ENCODE measurements around the gene DENND11.

DENND11 gene

GRCh38 chr7:141702047-141702567 is at the start of gene DENND11:
Gene DENND11, minus strand, starts transcription at chr7:141702166. Its CDS starts 13 bp downstream, at chr7:141702153.
- in situ Hi-C loops (cut with MboI; ENCODE audit: low sequenced_read_pairs), result no loop called here

GRCh38 chr7:141748396-141748795 is 46.4 kb upstream of the DENND11 start:
- in situ Hi-C loops (cut with MboI; ENCODE audit: low sequenced_read_pairs), result no loop called here

- in situ Hi-C loops (cut with MboI; ENCODE audit: low sequenced_read_pairs), result no loop called here
These were observed 42.2 kb upstream of the DENND11 start for GRCh38 chr7:141744131-141744530.

- in situ Hi-C loops (cut with MboI; ENCODE audit: low sequenced_read_pairs), result no loop called here
These were observed 40.3 kb upstream of the DENND11 start for GRCh38 chr7:141742229-141742628.

GRCh38 chr7:141739250-141739649 is 37.3 kb upstream of the DENND11 start:
- in situ Hi-C loops (cut with MboI; ENCODE audit: low sequenced_read_pairs), result no loop called here

- in situ Hi-C loops (cut with MboI; ENCODE audit: low sequenced_read_pairs), result no loop called here
These were observed 36.6 kb upstream of the DENND11 start for GRCh38 chr7:141738592-141739013.

- in situ Hi-C loops (cut with MboI; ENCODE audit: low sequenced_read_pairs), result no loop called here
These were observed 36.0 kb upstream of the DENND11 start, which contains the start of gene SSBP1 for GRCh38 chr7:141737836-141738591. Gene SSBP1, plus strand, starts transcription at chr7:141738358. Its CDS starts 809 bp downstream, at chr7:141739167.

- in situ Hi-C loops (cut with MboI; ENCODE audit: low sequenced_read_pairs), result no loop called here
These were observed 35.3 kb upstream of the DENND11 start for GRCh38 chr7:141737118-141737835.

GRCh38 chr7:141731476-141732149 is 29.6 kb upstream of the DENND11 start:
- in situ Hi-C loops (cut with MboI; ENCODE audit: low sequenced_read_pairs), result no loop called here

GRCh38 chr7:141729020-141729419 is 27.1 kb upstream of the DENND11 start:
- in situ Hi-C loops (cut with MboI; ENCODE audit: low sequenced_read_pairs), result no loop called here

- in situ Hi-C loops (cut with MboI; ENCODE audit: low sequenced_read_pairs), result no loop called here
These were observed 20.6 kb upstream of the DENND11 start for GRCh38 chr7:141722529-141722928.

GRCh38 chr7:141717450-141717849 is 15.5 kb upstream of the DENND11 start:
- in situ Hi-C loops (cut with MboI; ENCODE audit: low sequenced_read_pairs), result no loop called here

GRCh38 chr7:141715794-141716689 is 14.1 kb upstream of the DENND11 start:
- in situ Hi-C loops (cut with MboI; ENCODE audit: low sequenced_read_pairs), result no loop called here

- in situ Hi-C loops (cut with MboI; ENCODE audit: low sequenced_read_pairs), result no loop called here
These were observed 13.1 kb upstream of the DENND11 start for GRCh38 chr7:141715018-141715417.

- in situ Hi-C loops (cut with MboI; ENCODE audit: low sequenced_read_pairs), result no loop called here
These were observed 12.6 kb upstream of the DENND11 start for GRCh38 chr7:141714571-141714970.

GRCh38 chr7:141713890-141714289 is 11.9 kb upstream of the DENND11 start:
- in situ Hi-C loops (cut with MboI; ENCODE audit: low sequenced_read_pairs), result no loop called here

GRCh38 chr7:141712603-141713255 is 10.8 kb upstream of the DENND11 start:
- in situ Hi-C loops (cut with MboI; ENCODE audit: low sequenced_read_pairs), result no loop called here

GRCh38 chr7:141710301-141710700 is 8.3 kb upstream of the DENND11 start:
- in situ Hi-C loops (cut with MboI; ENCODE audit: low sequenced_read_pairs), result no loop called here

GRCh38 chr7:141709749-141710148 is 7.8 kb upstream of the DENND11 start:
- in situ Hi-C loops (cut with MboI; ENCODE audit: low sequenced_read_pairs), result no loop called here

- in situ Hi-C loops (cut with MboI; ENCODE audit: low sequenced_read_pairs), result no loop called here
These were observed 7.4 kb upstream of the DENND11 start for GRCh38 chr7:141709318-141709717.

All from hTERT RPE-1 (cell line).